Posterior vena cava (tissue), 2 donors: ENCODE results near the gene LIPF. TPM values are rescaled to one million over a fixed set of nuclear protein-coding genes. Genes with fewer than 3 reads are reported as not detected.

Experiments
- total RNA-seq, 2 donors: library from RNA; stranded (reverse); fragmentation: NEBNext Ultra II Directional; extraction: Animal tissue kit (Norgen Biotek cat#: 25700); gene quantifications; one replicate each; pipeline ENCODE4 v1.2.1, GENCODE V29; 2021
- donor health status: DM: yes; HTN: yes; CAD: no.
- donor health status: DM: yes; HTN: yes; CAD: no.

LIPF gene
- total RNA-seq, 2 donors from 2014 or later = not detected

Other genes starting within 250 kb of the LIPF start
- 10 to 100 TPM in 1 of 2 donors, 1 to 10 TPM in 1; 6.3 to 11.2 TPM for gene RNLS, start 81.1 kb upstream of the LIPF start, total RNA-seq
- gene LIPJ, start 77.7 kb upstream of the LIPF start, total RNA-seq = under 1 TPM; 0.14 TPM
- gene LIPK, start 41.8 kb downstream of the LIPF start, total RNA-seq = not detected
- gene LIPN, start 95.6 kb downstream of the LIPF start, total RNA-seq = under 1 TPM in 1 of 2 donors, not detected in 1; 0.32 TPM
- not detected for gene LIPM, start 138.3 kb downstream of the LIPF start, total RNA-seq
- under 1 TPM; 0.28 to 0.33 TPM for gene ANKRD22, start 187.4 kb downstream of the LIPF start, total RNA-seq
- gene STAMBPL1, start 215.8 kb downstream of the LIPF start, total RNA-seq = 1 to 10 TPM; 4.4 to 6.0 TPM